ENCODE measurements around the gene PLEKHF1.

- TF ChIP-seq POLR2A (IDR thresholded peaks at IDR 0.05) (no peak), CTCF (IDR thresholded peaks at IDR 0.05) (no peak)
Measured at GRCh38 chr19:29666578-29667386, 1.5 kb downstream of the PLEKHF1 start.
